ENCODE measurements around the gene CADPS.

The CADPS gene

GRCh38 chr3:62503516-62503915 is 371.7 kb downstream of the CADPS start:
- DNase-seq (ENCODE audit: low read depth), result no peak
- H3K4me3 ChIP-seq (ENCODE audit: low read depth, low read length), result no peak overlapping the region
- in situ Hi-C loops (cut with HindIII; ENCODE audit: low sequenced_read_pairs), result no loop called here
- no peak for TF ChIP-seq CTCF (IDR thresholded peaks at IDR 0.05; ENCODE audit: low read depth, low read length, missing control alignments)

- DNase-seq (ENCODE audit: low read depth), result no peak
- H3K4me3 ChIP-seq (ENCODE audit: low read depth, low read length), result no peak overlapping the region
- in situ Hi-C loops (cut with HindIII; ENCODE audit: low sequenced_read_pairs), result no loop called here
- TF ChIP-seq CTCF (IDR thresholded peaks at IDR 0.05; ENCODE audit: low read depth, low read length, missing control alignments), result no peak
Measured at GRCh38 chr3:62502315-62503300, 372.6 kb downstream of the CADPS start.

- in situ Hi-C loops (cut with HindIII; ENCODE audit: low sequenced_read_pairs), result no loop called here
- no peak for DNase-seq (ENCODE audit: low read depth)
- no peak overlapping the region for H3K4me3 ChIP-seq (ENCODE audit: low read depth, low read length)
- TF ChIP-seq CTCF (IDR thresholded peaks at IDR 0.05; ENCODE audit: low read depth, low read length, missing control alignments), result no peak
Measured at GRCh38 chr3:62501289-62501668, 373.9 kb downstream of the CADPS start.

- in situ Hi-C loops (cut with HindIII; ENCODE audit: low sequenced_read_pairs), result no loop called here
- TF ChIP-seq CTCF (IDR thresholded peaks at IDR 0.05; ENCODE audit: low read depth, low read length, missing control alignments), result no peak
- no peak for DNase-seq (ENCODE audit: low read depth)
- no peak overlapping the region for H3K4me3 ChIP-seq (ENCODE audit: low read depth, low read length)
Measured at GRCh38 chr3:62500556-62501288, 374.5 kb downstream of the CADPS start.

- no peak for DNase-seq (ENCODE audit: low read depth)
- no peak for TF ChIP-seq CTCF (IDR thresholded peaks at IDR 0.05; ENCODE audit: low read depth, low read length, missing control alignments)
- in situ Hi-C loops (cut with HindIII; ENCODE audit: low sequenced_read_pairs), result no loop called here
- no peak overlapping the region for H3K4me3 ChIP-seq (ENCODE audit: low read depth, low read length)
Measured at GRCh38 chr3:62497156-62497555, 378.1 kb downstream of the CADPS start.

- no peak for TF ChIP-seq CTCF (IDR thresholded peaks at IDR 0.05; ENCODE audit: low read depth, low read length, missing control alignments)
- H3K4me3 ChIP-seq (ENCODE audit: low read depth, low read length), result no peak overlapping the region
- no peak for DNase-seq (ENCODE audit: low read depth)
- in situ Hi-C loops (cut with HindIII; ENCODE audit: low sequenced_read_pairs), result no loop called here
Measured at GRCh38 chr3:62496503-62496902, 378.7 kb downstream of the CADPS start.
